ENCODE results near the gene RRP1.

The RRP1 gene

GRCh38 chr21:43759651-43760050, 29.7 kb upstream of the RRP1 start:
- H3K4me3 ChIP-seq (ENCODE audit: low read depth, low read length), result no peak overlapping the region
- no peak for TF ChIP-seq CTCF (IDR thresholded peaks at IDR 0.05; ENCODE audit: borderline replicate concordance, insufficient read depth, low read depth, low read length)

- TF ChIP-seq CTCF (IDR thresholded peaks at IDR 0.05; ENCODE audit: borderline replicate concordance, insufficient read depth, low read depth, low read length), result no peak
- H3K4me3 ChIP-seq (ENCODE audit: low read depth, low read length), result no peak overlapping the region
These were observed 28.9 kb upstream of the RRP1 start for GRCh38 chr21:43760391-43760958.

- TF ChIP-seq CTCF (IDR thresholded peaks at IDR 0.05; ENCODE audit: borderline replicate concordance, insufficient read depth, low read depth, low read length), result no peak
- H3K4me3 ChIP-seq (ENCODE audit: low read depth, low read length), result no peak overlapping the region
These were observed 27.5 kb upstream of the RRP1 start for GRCh38 chr21:43761886-43762285.

- TF ChIP-seq CTCF (IDR thresholded peaks at IDR 0.05; ENCODE audit: borderline replicate concordance, insufficient read depth, low read depth, low read length), result no peak
- no peak overlapping the region for H3K4me3 ChIP-seq (ENCODE audit: low read depth, low read length)
These were observed 26.9 kb upstream of the RRP1 start for GRCh38 chr21:43762303-43763128.

- no peak for TF ChIP-seq CTCF (IDR thresholded peaks at IDR 0.05; ENCODE audit: borderline replicate concordance, insufficient read depth, low read depth, low read length)
These were observed 25.4 kb upstream of the RRP1 start for GRCh38 chr21:43763901-43764523.

GRCh38 chr21:43764576-43765495, 24.5 kb upstream of the RRP1 start:
- H3K4me3 ChIP-seq (ENCODE audit: low read depth, low read length), result no peak overlapping the region
- no peak for TF ChIP-seq CTCF (IDR thresholded peaks at IDR 0.05; ENCODE audit: borderline replicate concordance, insufficient read depth, low read depth, low read length)

More at GRCh38 chr21:43763901-43764523, 25.4 kb upstream of the RRP1 start:
- no peak overlapping the region for H3K4me3 ChIP-seq (ENCODE audit: low read depth, low read length)

Data from GM12875 (cell line).